GM12874 (cell line): Measurements from ENCODE around the gene GLT6D1.

Experiments used
- TF ChIP-seq, protein P1 (sequence below): IDR thresholded peaks from 2 replicates; pipeline ENCODE4 v1.5.1; 2011; ENCODE audit warnings: low read depth, mild to moderate bottlenecking, control low read depth, low read length, moderate library complexity; ENCODE audit not compliant: insufficient read depth

Gene GLT6D1

DNA sequence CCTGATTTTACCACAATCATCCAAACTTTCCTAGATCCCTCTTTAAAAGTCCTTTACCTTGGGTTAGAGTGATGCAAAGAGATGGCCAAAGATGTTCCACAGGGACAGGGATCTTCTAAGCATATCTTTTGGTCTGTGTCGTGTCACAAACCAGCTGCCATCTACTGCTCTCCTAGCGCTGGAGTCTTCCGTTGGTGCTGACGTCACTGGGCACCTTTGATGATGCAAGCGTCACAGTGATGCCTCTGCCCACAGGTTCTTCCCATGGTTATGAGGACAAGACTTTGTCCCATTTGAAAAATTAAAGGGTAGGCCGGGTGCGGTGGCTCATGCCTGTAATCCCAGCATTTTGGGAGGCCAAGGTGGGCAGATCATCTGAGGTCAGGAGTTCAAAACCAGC lies 1.7 kb upstream of the GLT6D1 start:
- TF ChIP-seq, protein P1, sequence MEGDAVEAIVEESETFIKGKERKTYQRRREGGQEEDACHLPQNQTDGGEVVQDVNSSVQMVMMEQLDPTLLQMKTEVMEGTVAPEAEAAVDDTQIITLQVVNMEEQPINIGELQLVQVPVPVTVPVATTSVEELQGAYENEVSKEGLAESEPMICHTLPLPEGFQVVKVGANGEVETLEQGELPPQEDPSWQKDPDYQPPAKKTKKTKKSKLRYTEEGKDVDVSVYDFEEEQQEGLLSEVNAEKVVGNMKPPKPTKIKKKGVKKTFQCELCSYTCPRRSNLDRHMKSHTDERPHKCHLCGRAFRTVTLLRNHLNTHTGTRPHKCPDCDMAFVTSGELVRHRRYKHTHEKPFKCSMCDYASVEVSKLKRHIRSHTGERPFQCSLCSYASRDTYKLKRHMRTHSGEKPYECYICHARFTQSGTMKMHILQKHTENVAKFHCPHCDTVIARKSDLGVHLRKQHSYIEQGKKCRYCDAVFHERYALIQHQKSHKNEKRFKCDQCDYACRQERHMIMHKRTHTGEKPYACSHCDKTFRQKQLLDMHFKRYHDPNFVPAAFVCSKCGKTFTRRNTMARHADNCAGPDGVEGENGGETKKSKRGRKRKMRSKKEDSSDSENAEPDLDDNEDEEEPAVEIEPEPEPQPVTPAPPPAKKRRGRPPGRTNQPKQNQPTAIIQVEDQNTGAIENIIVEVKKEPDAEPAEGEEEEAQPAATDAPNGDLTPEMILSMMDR: no peak

DNA sequence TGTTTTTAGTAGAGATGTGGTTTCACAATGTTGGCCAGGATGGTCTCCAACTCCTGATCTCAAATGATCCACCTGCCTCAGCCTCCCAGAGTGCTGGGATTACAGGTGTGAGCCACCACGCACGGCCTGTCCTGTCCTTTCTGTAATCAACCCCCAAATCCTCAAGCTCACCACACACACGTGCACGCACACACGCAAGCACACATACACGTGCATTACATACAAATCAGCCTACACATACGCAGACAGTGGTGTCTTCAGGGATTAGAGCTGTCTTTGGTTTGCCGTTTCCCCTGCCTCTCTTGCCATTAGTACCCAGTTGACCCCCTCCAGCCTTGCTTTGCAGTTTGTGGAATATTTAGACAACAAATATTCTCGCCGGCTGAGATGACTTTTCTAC lies 6.5 kb downstream of the GLT6D1 start:
- TF ChIP-seq, protein P1: no peak

DNA sequence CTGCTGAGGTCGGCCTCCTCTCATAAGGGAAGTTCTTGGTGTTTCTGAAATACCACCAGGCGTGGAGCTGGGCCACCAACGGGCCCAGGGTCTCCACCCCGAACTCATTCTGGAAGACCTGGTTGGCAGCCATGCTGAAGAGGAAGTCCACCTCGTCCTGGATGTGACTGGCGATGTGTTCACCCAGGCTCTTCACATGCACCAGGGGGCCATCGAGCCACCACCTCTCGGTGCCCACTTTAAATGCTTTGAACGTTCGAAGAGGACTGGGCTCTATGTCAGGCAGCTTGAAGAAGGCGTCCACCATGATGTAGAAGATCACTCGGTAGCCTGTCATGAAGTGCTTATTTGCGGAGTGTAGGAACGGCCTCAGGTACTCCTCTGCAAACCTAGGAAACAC lies 15.1 kb downstream of the GLT6D1 start:
- TF ChIP-seq, protein P1: no peak

DNA sequence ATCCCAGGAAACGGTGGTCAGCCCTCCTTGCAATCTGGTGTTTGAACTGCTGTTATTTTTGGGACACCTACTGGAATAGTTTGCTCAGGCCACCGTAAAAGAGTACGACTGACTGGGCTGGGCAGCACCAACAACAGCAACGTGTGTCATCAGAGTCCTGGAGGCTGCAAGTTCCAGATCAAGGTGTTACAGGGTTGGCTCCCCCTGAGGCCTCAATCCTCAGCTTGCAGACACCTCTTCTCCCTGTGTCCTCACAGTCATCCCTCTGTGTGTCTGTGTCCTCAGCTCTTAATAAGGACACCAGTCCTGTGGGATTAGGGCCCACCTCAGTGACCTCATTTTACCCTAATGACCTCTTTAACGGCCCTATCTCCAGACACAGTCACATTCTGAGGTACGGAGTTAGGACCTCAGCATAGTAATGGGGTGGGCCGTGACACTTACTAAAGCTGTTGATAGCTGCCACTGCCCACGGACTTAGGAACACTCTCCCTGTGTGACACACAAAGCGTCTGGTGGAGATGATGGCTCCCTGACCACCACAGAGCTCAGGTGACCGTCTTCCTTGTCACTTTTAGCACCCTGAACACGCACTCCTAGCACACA lies 16.8 kb downstream of the GLT6D1 start:
- TF ChIP-seq, protein P1: no peak

DNA sequence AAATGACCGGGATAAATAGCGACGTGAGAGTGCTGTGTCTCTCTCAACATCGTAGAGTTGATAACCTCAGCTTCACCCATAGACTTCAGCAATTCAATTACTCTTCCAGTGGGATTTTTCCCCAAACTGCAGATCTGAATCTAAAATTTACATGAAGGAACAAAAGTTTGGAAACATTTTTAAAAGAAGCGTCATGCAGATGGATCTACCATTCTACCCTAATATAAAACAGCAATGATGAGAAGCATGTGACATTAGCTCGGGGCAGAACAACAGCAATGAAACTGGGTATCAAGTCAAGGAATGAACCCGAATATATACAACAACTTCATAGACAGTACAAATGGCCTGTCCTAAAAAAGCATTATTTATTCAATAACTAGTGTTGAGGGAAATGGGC lies 18.8 kb downstream of the GLT6D1 start:
- TF ChIP-seq, protein P1: no peak

DNA sequence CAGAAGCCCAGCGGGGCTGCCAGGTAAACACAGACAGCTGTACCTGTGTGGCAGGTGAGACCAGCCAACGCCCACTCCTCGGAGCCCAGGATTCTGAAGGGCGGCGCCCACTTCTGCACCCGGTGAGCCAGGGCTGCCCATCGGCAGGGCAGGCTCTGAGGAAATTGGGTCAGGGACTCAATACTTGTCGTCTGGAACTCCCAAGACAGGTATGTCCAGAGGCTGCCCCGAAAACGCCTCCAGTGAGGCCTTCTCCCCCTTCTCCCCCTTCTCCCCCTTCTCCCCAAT lies 19.8 kb downstream of the GLT6D1 start:
- TF ChIP-seq, protein P1: no peak

DNA sequence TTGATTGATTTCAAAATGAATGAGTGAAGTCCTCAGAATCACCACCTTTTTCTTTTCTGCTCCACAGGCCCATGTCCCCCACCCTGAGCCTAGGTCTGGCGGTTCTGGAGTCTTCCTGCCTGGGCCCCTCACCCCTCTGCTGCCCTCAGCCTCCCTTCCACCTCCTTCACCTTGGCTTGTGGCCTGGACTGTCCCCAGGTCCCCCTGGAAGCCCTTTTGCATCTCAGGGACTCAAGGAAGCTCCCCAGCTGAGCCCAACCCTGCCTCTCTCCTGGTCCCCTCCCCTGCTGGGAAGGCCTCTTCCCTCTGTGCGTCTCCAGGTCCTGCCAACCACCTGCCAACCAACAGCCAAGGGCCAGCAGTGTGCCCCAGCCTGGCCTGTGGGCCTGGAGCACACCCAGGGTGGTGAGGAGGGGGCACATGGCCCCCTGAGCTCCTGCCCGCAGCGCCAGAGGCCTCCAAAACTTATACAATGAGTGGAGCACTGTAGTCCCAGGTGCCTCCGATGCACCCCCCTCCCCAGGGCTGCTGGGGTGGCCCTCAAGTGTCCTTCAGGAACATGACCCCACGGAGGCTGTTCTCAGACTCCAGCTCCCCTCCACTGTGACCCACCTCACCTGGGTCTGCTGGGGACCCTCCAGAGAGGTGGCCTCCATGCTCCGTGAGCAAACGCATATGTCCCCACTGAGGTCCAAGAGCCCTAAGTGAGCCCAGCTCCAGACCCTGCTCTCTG lies 20.3 kb downstream of the GLT6D1 start:
- TF ChIP-seq, protein P1: no peak
